ENCODE measurements around the gene SIRT3. TPM values are rescaled to one million over a fixed set of nuclear protein-coding genes. Genes with fewer than 3 reads are reported as not detected.
"Not testable (repeated sequence)": the region's sequence is repeated elsewhere in the genome, so short reads cannot be mapped to it uniquely, and the experiment has no call there.

The SIRT3 gene
- total RNA-seq, 1 experiment from 2014 or later: 37.5 TPM

- CTCF ChIA-PET: interaction anchor here (0.5 kb wide), 1 partner anchor 225 kb away, joined by 3 read pairs; no protein-coding TSS in a partner anchor
Observed at GRCh38 chr11:221998-222789, 13.9 kb downstream of the SIRT3 start.

GRCh38 chr11:221539-221938 is 14.6 kb downstream of the SIRT3 start:
- H3K27me3 ChIP-seq (ENCODE audit: control insufficient read depth, insufficient read depth, low read length): no peaks in the 10 kb centered on the region
- CTCF ChIA-PET: interaction anchor here (0.5 kb wide), 1 partner anchor 226 kb away, joined by 3 read pairs; no protein-coding TSS in a partner anchor
- in situ Hi-C loops (cut with HindIII; ENCODE audit: low pct_unique_long_range_greater_than_20kb, low sequenced_read_pairs) (no loop called here), intact Hi-C loops (cut with micrococcal nuclease; ENCODE audit: unreplicated experiment) (no loop called here)
- no peaks in the 10 kb centered on the region; the same call in 1 of the 2 replicates for H3K4me1 ChIP-seq (ENCODE audit: control insufficient read depth, insufficient read depth, low read length)
- POLR2A ChIA-PET: no interaction called here
- BruUV-seq (replicated peaks): no TSS peak
- H3K27ac ChIP-seq (ENCODE audit: low read length): no peak overlapping the region
- no peak for TF ChIP-seq TCF7L2 (IDR thresholded peaks at IDR 0.05; ENCODE audit: low read depth, low read length)
- TF ChIP-seq SIN3A (IDR thresholded peaks at IDR 0.05; ENCODE audit: borderline replicate concordance, insufficient read depth, low read depth, low read length): no peak
- TF ChIP-seq, protein P1, sequence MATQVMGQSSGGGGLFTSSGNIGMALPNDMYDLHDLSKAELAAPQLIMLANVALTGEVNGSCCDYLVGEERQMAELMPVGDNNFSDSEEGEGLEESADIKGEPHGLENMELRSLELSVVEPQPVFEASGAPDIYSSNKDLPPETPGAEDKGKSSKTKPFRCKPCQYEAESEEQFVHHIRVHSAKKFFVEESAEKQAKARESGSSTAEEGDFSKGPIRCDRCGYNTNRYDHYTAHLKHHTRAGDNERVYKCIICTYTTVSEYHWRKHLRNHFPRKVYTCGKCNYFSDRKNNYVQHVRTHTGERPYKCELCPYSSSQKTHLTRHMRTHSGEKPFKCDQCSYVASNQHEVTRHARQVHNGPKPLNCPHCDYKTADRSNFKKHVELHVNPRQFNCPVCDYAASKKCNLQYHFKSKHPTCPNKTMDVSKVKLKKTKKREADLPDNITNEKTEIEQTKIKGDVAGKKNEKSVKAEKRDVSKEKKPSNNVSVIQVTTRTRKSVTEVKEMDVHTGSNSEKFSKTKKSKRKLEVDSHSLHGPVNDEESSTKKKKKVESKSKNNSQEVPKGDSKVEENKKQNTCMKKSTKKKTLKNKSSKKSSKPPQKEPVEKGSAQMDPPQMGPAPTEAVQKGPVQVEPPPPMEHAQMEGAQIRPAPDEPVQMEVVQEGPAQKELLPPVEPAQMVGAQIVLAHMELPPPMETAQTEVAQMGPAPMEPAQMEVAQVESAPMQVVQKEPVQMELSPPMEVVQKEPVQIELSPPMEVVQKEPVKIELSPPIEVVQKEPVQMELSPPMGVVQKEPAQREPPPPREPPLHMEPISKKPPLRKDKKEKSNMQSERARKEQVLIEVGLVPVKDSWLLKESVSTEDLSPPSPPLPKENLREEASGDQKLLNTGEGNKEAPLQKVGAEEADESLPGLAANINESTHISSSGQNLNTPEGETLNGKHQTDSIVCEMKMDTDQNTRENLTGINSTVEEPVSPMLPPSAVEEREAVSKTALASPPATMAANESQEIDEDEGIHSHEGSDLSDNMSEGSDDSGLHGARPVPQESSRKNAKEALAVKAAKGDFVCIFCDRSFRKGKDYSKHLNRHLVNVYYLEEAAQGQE (IDR thresholded peaks at IDR 0.05; ENCODE audit: insufficient read depth in 1 of 2, low read depth in 2 of 2, low read length in 1 of 2): no peak
- H3K9me3 ChIP-seq (ENCODE audit: control insufficient read depth, insufficient read depth, low read depth, low read length): no peaks in the 10 kb centered on the region
- no peak for DNase-seq (ENCODE audit: low read depth, low spot score)
- no peaks in the 10 kb centered on the region for H3K36me3 ChIP-seq (ENCODE audit: control insufficient read depth, insufficient read depth, low read length)
- no peak for ATAC-seq
- H3K4me3 ChIP-seq (ENCODE audit: low read depth in 2 of 2, low read length in 2 of 2): no peak overlapping the region

More at GRCh38 chr11:221998-222789, 13.9 kb downstream of the SIRT3 start:
- Histone ChIP-seq H3K36me3 (ENCODE audit: control insufficient read depth, insufficient read depth, low read length) (no peaks in the 10 kb centered on the region), H3K27ac (ENCODE audit: low read length) (no peak overlapping the region), H3K9me3 (ENCODE audit: control insufficient read depth, insufficient read depth, low read depth, low read length) (no peaks in the 10 kb centered on the region), H3K4me3 (ENCODE audit: low read depth in 2 of 2, low read length in 2 of 2) (no peak overlapping the region), H3K27me3 (ENCODE audit: control insufficient read depth, insufficient read depth, low read length) (no peaks in the 10 kb centered on the region), H3K4me1 (ENCODE audit: control insufficient read depth, insufficient read depth, low read length) (no peaks in the 10 kb centered on the region)
- in situ Hi-C loops (cut with HindIII; ENCODE audit: low pct_unique_long_range_greater_than_20kb, low sequenced_read_pairs) (no loop called here), intact Hi-C loops (cut with micrococcal nuclease; ENCODE audit: unreplicated experiment) (no loop called here)
- no TSS peak for BruUV-seq (replicated peaks)
- TF ChIP-seq, protein P1 (IDR thresholded peaks at IDR 0.05; ENCODE audit: insufficient read depth in 1 of 2, low read depth in 2 of 2, low read length in 1 of 2): no peak
- TF ChIP-seq POLR2AphosphoS5 (IDR thresholded peaks at IDR 0.05; ENCODE audit: low read depth, low read length) (no peak), CTCF (IDR thresholded peaks at IDR 0.05) (no peak), SIN3A (IDR thresholded peaks at IDR 0.05; ENCODE audit: borderline replicate concordance, insufficient read depth, low read depth, low read length) (no peak), TCF7L2 (IDR thresholded peaks at IDR 0.05; ENCODE audit: low read depth, low read length) (no peak)
- POLR2A ChIA-PET: no interaction called here
- ATAC-seq: 0 out of 2 replicates have a peak, but pooled peaks have one; percentile 16
- no peak for DNase-seq (ENCODE audit: low read depth, low spot score)

GRCh38 chr11:220641-221215 is 15.4 kb downstream of the SIRT3 start:
- DNase-seq (ENCODE audit: low read depth, low spot score); H3K27ac ChIP-seq (ENCODE audit: low read length); H3K36me3 ChIP-seq (ENCODE audit: control insufficient read depth, insufficient read depth, low read length); intact Hi-C loops (cut with micrococcal nuclease; ENCODE audit: unreplicated experiment); H3K27me3 ChIP-seq (ENCODE audit: control insufficient read depth, insufficient read depth, low read length); POLR2A ChIA-PET; H3K9me3 ChIP-seq (ENCODE audit: control insufficient read depth, insufficient read depth, low read depth, low read length); H3K4me1 ChIP-seq (ENCODE audit: control insufficient read depth, insufficient read depth, low read length); H3K4me3 ChIP-seq (ENCODE audit: low read depth in 2 of 2, low read length in 2 of 2); in situ Hi-C loops (cut with HindIII; ENCODE audit: low pct_unique_long_range_greater_than_20kb, low sequenced_read_pairs); CTCF ChIA-PET; BruUV-seq (replicated peaks); ATAC-seq: not testable (repeated sequence)
